Kidney capillary endothelial cell (primary cell): Measurements from ENCODE around the gene JMJD8.
A peak's percentile ranks its signal among the peaks of the same experiment; 100 is the strongest.

Experiments used
- DNase-seq: peaks from one replicate; pipeline ENCODE4 v3.0.0-alpha.2; 2018; ENCODE audit warnings: low spot score

The JMJD8 gene, protein sequence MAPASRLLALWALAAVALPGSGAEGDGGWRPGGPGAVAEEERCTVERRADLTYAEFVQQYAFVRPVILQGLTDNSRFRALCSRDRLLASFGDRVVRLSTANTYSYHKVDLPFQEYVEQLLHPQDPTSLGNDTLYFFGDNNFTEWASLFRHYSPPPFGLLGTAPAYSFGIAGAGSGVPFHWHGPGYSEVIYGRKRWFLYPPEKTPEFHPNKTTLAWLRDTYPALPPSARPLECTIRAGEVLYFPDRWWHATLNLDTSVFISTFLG

DNA sequence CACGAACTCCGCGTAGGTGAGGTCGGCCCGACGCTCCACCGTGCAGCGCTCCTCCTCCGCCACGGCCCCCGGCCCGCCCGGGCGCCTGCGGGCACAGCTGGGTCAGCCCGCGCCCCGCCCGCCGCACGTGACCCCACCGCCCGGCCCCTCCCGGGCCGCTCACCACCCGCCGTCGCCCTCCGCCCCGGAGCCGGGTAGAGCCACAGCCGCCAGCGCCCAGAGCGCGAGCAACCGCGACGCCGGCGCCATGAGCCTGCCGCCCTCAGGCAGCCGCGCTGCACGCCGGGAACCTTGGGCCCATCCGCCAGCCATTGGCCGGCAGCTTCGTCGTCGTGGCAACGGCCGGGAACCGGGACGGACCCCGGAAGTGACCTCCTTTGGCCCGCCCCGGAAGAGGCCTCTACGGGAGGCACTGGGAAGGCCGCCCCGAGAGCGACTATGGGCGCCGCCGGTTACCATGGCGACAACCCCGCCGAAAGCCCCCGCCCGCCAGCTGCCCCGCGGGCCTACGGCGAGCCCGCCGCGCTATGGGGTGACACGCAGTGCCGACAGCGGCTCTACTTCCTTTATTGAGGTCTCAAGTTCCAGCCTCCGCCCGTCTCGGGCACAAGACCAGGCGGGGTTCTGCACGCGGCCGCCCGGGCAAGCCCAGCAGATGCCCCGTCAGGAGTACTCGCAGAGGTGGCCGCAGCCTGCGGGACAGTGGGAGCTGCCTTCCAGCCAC lies at the start of gene JMJD8:
Gene JMJD8, minus strand, starts transcription at position 264 of the 724 bp plus-strand sequence. Its CDS starts 15 bp downstream, at position 249.
- peak; percentile 82 for DNase-seq

DNA sequence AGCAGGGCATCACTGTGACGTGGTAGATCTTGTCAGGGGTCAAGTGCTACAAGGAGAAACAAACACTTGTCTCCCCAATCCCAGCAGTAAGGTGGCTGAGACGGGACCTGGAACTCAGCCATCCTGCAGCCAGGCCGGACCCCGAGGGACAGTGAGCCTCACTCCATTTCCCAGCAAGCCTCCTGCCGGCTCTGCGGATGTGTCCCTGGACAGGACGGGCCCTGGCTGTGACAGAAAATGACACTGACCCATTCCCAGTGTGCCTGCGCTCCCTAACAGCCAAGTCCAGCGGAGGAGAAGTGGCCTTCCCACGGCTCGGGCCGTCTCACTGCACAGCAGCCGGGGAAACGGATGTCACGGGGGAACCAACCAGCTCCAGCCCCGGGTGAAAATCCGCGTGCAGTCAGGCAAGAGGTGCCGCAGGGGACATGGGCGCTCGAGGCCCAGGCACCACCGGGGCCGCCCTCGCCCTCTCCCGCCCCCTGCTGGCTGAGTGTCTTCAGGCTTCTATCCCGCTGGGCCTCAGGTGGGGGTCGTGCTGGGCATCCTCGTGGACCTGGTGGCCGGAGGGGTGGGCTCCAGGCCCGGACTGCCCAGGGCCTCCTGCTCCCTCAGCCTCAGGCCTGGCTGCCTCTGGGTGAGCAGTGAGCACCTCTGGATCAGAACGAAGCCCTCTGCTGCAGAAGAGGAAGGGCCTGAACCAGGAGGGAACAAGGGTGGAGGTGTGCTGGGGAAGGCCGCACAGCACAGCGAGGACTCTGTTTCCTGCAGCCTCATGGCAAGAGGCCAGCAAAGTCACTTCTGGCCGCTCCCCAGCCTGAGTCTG lies 49.5 kb upstream of the JMJD8 start:
- DNase-seq: no peak

- DNase-seq: no peak
Observed at GRCh38 chr16:732936-733335, 48.8 kb upstream of the JMJD8 start.

DNA sequence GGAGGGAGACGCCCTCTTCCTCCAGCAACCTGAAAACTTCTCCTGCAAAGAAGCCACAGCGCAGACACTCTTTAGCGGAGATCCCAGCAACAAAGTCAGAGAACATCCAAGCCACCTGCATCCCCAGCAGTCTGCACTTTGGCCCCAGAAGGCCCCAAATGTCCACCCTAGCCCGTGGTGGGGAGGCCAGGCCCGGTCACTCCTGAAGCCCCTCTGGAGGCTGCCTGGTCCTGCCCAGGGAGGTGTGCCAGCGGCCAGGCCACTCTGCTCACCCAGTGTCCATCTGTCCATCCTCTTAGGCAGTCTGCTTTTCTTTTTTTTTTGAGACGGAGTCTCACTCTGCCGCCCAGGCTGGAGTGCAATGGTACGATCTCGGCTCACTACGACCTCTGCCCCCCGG lies 48.2 kb upstream of the JMJD8 start:
- no peak for DNase-seq

DNA sequence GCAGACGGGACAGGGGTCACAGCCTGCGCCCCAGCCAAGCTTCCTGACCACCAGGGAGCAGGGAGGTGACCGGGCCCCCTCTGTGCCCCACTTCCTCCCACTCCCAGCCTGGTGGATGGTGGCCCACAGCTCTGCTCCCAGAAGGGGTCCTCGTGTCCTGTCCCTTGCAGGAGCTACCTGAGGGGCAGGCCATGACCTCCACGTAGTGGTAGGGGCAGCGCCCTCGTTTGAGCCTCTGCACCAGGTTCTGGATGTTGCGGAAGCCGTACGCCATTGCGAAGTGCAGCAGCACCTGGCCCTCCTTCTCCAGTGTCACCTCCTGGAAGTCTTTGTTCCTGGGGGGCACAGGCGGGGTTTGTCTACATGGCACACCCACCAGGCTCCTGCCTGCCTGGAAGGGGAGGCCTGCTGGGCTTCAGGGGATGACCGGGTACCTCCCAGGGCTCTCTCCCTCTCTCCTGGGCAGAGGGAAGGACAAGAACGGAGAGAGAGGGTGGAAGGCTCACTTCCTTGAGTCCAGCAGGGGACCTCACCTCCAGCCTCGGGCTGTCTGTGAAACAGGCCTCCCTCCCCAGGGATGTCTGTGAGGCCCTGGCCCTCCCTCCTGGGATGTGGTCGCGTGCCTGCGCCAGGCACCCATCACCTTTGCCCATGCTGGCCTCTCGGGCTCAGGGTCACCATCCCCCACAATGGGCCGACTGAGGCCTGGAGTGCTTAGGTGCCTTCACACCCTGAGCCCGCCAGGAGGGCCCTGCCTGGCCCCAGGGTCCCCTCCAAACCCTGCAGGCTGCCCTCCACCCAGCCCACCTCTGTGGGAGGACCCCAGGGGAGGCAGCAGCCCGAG lies 46.8 kb upstream of the JMJD8 start:
- DNase-seq: no peak

GRCh38 chr16:729768-730665 lies 45.9 kb upstream of the JMJD8 start:
- no peak for DNase-seq

DNA sequence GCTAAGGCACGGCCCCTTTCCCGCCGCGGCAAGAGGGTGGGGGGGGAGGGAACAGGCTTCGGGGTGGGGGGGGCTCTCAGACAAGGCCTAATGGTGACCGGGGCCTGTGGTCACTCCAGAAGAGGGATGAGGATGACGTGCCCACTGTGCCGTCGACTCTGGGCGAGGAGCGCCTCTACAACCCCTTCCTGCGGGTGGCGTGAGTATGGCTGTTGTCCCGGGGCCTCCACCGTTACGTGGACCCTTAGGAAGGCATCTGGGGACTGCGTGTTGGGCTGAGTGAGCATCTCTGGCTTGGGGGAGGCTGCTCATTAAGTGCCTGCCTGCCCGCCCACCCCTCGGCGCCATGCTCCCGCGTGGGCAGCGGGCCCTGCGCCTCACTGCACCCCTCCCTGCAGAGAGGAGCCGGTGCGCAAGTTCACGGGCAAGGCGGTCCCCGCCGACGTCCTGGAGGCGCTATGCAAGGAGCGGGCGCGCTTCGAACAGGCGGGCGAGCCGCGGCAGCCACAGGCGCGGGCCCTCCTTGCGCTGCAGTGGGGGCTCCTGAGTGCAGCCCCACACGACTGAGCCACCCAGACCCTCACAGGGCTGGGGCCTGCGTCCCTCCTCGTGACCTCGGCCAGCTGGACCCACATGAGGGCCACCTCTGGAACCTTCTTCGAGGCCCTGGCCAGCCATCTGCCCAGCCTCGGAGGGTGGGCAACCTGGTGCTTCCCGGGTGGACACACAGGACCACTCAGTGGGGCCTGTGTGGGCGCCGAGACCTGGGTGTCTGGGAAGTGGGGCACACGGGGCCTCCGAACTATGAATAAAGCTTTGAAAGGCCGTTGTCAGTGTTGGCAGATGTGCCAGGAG lies 45.0 kb upstream of the JMJD8 start:
- DNase-seq: no peak

DNA sequence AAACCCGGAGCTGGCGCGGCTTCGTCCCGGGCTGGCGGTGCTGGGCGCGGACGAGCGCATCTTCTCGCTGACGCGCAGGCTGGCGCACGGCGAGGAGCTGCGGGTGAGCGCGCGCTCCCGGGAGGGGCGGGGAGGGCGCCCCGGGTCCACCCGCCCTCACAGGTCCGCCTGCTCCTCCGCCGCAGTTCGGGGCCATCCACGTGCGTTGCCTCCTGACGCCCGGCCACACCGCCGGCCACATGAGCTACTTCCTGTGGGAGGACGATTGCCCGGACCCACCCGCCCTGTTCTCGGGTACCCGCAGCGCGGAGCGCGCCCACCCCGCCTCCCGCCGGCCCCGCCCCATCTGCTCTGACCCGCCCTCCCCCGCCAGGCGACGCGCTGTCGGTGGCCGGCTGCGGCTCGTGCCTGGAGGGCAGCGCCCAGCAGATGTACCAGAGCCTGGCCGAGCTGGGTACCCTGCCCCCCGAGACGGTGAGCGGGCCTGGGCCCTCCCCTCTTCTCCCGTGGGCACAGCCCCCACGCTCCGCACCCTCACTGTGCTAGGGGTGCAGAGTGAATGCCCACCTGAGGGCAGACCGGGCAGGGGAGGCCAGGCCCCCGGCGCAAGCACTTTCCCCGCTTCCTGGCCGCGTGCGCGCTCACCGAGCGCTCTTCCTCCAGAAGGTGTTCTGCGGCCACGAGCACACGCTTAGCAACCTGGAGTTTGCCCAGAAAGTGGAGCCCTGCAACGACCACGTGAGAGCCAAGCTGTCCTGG lies 44.2 kb upstream of the JMJD8 start:
- DNase-seq: peak; percentile 62

DNA sequence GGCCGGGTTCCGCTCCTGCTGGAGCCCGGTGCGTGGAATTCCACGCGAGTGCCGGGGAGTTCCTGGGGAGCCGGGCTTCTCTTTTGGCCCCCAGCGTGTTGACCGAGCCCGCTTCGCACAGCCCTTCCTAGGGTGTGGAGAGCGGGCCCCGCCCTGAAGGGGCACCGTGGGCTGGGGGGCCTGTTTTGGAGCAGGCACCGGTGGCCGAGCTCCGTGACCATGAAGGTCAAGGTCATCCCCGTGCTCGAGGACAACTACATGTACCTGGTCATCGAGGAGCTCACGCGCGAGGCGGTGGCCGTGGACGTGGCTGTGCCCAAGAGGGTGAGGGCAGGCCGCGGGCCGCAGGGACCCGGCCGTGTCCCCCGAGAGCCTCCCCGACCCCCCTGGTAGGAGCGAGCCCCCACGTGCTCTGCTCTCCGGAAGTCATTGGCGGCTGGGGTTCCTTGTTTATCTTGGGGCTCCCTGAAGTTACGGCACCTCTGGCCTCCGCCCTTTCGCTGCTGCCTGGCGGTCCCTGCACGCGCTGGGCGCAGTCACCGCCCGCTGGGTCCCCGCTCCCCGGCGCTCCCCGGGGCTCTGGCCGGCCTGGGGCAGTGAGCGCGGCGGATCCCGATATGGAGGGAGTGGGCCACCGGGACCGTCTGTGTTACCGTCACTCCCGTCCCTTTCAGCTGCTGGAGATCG lies 43.3 kb upstream of the JMJD8 start:
- no peak for DNase-seq

- DNase-seq: no peak
Observed at GRCh38 chr16:726438-727290, 42.5 kb upstream of the JMJD8 start, which contains the start of the genes CCDC78 and HAGHL. Gene CCDC78 (minus strand): TSS chr16:726443. CDS start chr16:726367, 76 bp downstream. Gene HAGHL (plus strand): TSS chr16:727106. CDS start chr16:727510, 404 bp downstream.

GRCh38 chr16:726188-726437 lies 42.0 kb upstream of the JMJD8 start:
- DNase-seq: no peak

DNA sequence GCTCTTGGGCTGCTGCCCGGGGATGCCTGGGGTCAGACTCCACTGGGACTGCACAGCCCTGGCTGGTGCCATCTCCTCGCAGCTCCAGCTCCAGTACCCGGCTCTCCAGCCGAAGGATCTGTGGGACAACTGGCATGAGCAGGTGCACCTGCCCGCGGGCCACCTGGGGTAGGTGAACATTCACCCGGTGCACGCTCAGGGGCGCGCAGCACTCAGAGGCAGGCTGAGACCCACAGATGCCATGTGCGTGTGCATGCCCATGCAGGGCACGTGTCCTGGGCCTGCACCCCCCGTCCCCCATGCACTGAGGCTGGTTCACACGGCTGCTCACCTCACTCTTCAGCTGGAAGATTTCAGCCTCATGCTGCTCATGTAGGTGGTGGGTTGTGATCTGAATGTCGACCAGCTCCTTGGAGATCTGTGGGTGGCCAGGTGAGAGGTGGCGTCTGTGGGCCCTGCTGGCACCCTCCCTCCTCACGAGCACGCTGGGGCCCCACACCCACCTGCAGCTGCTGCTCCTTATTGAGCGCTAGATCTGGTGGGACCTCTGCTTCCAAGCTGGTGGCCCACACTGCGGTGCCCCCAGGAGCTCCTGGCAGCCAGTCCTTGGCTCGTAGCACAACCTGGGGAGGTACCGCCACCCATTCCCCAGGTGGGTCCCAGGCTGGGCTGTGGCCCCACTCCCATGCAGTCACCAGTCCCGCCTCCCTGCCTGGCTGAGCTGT lies 41.5 kb upstream of the JMJD8 start:
- no peak for DNase-seq

GRCh38 chr16:725041-725376 lies 40.9 kb upstream of the JMJD8 start:
- no peak for DNase-seq

GRCh38 chr16:724188-725040 lies 40.3 kb upstream of the JMJD8 start:
- no peak for DNase-seq

- DNase-seq: no peak
Observed at GRCh38 chr16:723695-724094, 39.6 kb upstream of the JMJD8 start.
